Hematopoietic multipotent progenitor cell treated with erythropoietin and hydrocortisone succinate and interleukin-3 and kit ligand, for 17 days (in vitro differentiated cells): Measurements from ENCODE around the gene LRCH3.
"Not testable (repeated sequence)": the region's sequence is repeated elsewhere in the genome, so short reads cannot be mapped to it uniquely, and the experiment has no call there.

Source experiments
- DNase-seq: peaks from one replicate; pipeline ENCODE4 v3.0.0-alpha.2; 2015; ENCODE audit warnings: low spot score

Gene LRCH3

GRCh38 chr3:197886052-197886451 is 95.0 kb downstream of the LRCH3 start:
- not testable (repeated sequence) for DNase-seq

- DNase-seq = not testable (repeated sequence)
Measured at GRCh38 chr3:197887430-197888053, 96.5 kb downstream of the LRCH3 start.

GRCh38 chr3:197888511-197888910 is 97.5 kb downstream of the LRCH3 start:
- no peak for DNase-seq

- no peak for DNase-seq
Measured at GRCh38 chr3:197889204-197889930, 98.3 kb downstream of the LRCH3 start.

- DNase-seq = no peak
Measured at GRCh38 chr3:197890693-197891092, 99.6 kb downstream of the LRCH3 start.

GRCh38 chr3:197892162-197892561 is 101.1 kb downstream of the LRCH3 start:
- DNase-seq = no peak

GRCh38 chr3:197896421-197896820 is 105.4 kb downstream of the LRCH3 start:
- no peak for DNase-seq

- no peak for DNase-seq
Measured at GRCh38 chr3:197899833-197900478, 108.9 kb downstream of the LRCH3 start.

- no peak for DNase-seq
Measured at GRCh38 chr3:197901626-197902025, 110.6 kb downstream of the LRCH3 start.

GRCh38 chr3:197906023-197906849 is 115.2 kb downstream of the LRCH3 start:
- peak; percentile 78 for DNase-seq

GRCh38 chr3:197906850-197907187 is 115.8 kb downstream of the LRCH3 start:
- DNase-seq = no peak

- no peak for DNase-seq
Measured at GRCh38 chr3:197907196-197907595, 116.1 kb downstream of the LRCH3 start.

GRCh38 chr3:197908550-197908949 is 117.5 kb downstream of the LRCH3 start:
- DNase-seq = not testable (repeated sequence)

- DNase-seq = no peak
Measured at GRCh38 chr3:197908957-197909701, 118.1 kb downstream of the LRCH3 start.

- DNase-seq = no peak
Measured at GRCh38 chr3:197912741-197913476, 121.9 kb downstream of the LRCH3 start.

- no peak for DNase-seq
Measured at GRCh38 chr3:197913641-197914380, 122.8 kb downstream of the LRCH3 start.

GRCh38 chr3:197921429-197922275 is 130.6 kb downstream of the LRCH3 start:
- not testable (repeated sequence) for DNase-seq

- DNase-seq = no peak
Measured at GRCh38 chr3:197926418-197926817, 135.4 kb downstream of the LRCH3 start.

- DNase-seq = not testable (repeated sequence)
Measured at GRCh38 chr3:197927578-197927977, 136.5 kb downstream of the LRCH3 start.
